Measurements from ENCODE around the gene ASB10.

ASB10 gene

GRCh38 chr7:151228024-151228866 is 41.2 kb upstream of the ASB10 start:
- Histone ChIP-seq H4K20me1 (peaks cover 28% of the 10 kb centered on the region), H3K36me3 (peaks cover 25% of the 10 kb centered on the region), H3K4me2 (peak overlapping the region; percentile 91), H3K4me1 (peaks cover 35% of the 10 kb centered on the region), H3K27me3 (no peaks in the 10 kb centered on the region), H3K9me3 (no peaks in the 10 kb centered on the region), H3K27ac (peak overlapping the region; percentile 63), H3K9ac (peak overlapping the region; percentile 90), H3K4me3 (peak overlapping the region; percentile 92)
- no peak for TF ChIP-seq Cebpa-rat (IDR thresholded peaks at IDR 0.05)

DNA sequence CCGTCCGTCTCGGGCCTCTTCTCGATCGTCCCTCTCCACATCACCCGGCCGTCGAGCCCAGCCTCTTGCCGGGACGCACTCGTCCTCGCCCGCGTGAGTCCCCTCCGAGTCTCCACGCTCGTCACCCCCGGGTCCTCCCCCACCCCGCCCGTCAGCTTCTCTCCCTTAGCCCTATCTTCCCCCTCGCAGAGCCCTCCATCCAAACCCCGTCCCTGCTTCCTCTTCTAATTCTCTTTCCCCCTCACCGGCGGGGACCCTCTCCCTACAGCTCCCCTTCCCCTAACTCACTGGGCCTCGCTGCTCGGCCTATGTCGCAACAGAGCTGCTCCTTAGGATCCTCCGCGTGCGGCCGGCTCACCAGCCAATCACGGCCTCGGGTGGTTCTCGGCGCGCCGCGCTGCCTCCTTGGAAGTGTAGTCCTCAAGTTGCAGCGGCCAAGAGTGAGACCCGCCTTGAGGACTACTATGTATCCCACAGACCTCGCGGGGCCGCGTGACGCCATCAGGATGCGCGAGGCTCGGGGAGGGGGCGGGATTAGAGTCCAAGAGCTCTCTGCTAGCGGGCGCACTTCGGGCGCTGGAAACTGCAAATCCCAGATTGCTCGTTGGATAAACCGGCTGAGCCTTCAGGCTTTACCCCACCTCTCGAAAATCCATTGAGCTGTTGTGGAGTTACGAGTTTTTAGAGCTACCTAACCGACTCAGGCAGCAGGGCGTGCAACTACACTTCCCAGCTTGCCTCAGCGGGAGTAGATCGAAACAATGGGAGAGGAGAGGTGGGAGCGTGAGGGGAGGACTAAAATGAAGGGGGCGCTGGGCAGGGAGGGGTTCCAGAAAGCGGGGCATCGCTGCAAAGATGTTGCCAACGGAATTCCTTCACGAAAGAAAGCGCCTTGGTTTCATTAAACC is 40.1 kb upstream of the ASB10 start, which contains the start of gene ABCF2:
Gene ABCF2 (minus strand): TSS at position 331 of the 908 bp plus-strand sequence. CDS start 747 bp downstream, outside the sequence.
- Histone ChIP-seq H3K36me3 (peaks cover 36% of the 10 kb centered on the region), H3K4me3 (peak within 1 kb of the TSS; percentile 92), H3K4me2 (peak within 1 kb of the TSS; percentile 97), H3K27ac (peak within 1 kb of the TSS; percentile 87), H3K9me3 (no peaks in the 10 kb centered on the region), H3K4me1 (peaks cover 32% of the 10 kb centered on the region), H3K9ac (peak within 1 kb of the TSS; percentile 90), H4K20me1 (peaks cover 25% of the 10 kb centered on the region), H3K27me3 (no peaks in the 10 kb centered on the region)
- TF ChIP-seq Cebpa-rat (IDR thresholded peaks at IDR 0.05), result peak; percentile 98

- H3K9me3 ChIP-seq, result no peaks in the 10 kb centered on the region
- H3K27me3 ChIP-seq, result no peaks in the 10 kb centered on the region
- peak overlapping the region; percentile 97 for H3K4me2 ChIP-seq
- no peak for TF ChIP-seq Cebpa-rat (IDR thresholded peaks at IDR 0.05)
- peak overlapping the region; percentile 87 for H3K27ac ChIP-seq
- H3K4me3 ChIP-seq, result peak overlapping the region; percentile 92
- H3K4me1 ChIP-seq, result peaks cover 27% of the 10 kb centered on the region
- peaks cover 40% of the 10 kb centered on the region for H3K36me3 ChIP-seq
- H3K9ac ChIP-seq, result peak overlapping the region; percentile 90
- H4K20me1 ChIP-seq, result peaks cover 25% of the 10 kb centered on the region
These were observed 39.5 kb upstream of the ASB10 start for GRCh38 chr7:151226560-151226874.

GRCh38 chr7:151225948-151226510 is 39.0 kb upstream of the ASB10 start:
- Histone ChIP-seq H4K20me1 (peaks cover 25% of the 10 kb centered on the region), H3K9me3 (no peaks in the 10 kb centered on the region), H3K36me3 (peaks cover 45% of the 10 kb centered on the region), H3K27ac (peak overlapping the region; percentile 87), H3K4me2 (peak overlapping the region; percentile 97), H3K4me1 (peaks cover 23% of the 10 kb centered on the region), H3K27me3 (no peaks in the 10 kb centered on the region), H3K9ac (peak overlapping the region; percentile 90), H3K4me3 (peak overlapping the region; percentile 92)
- TF ChIP-seq Cebpa-rat (IDR thresholded peaks at IDR 0.05), result 0 out of 2 replicates have a peak, but pooled peaks have one; percentile 26

DNA sequence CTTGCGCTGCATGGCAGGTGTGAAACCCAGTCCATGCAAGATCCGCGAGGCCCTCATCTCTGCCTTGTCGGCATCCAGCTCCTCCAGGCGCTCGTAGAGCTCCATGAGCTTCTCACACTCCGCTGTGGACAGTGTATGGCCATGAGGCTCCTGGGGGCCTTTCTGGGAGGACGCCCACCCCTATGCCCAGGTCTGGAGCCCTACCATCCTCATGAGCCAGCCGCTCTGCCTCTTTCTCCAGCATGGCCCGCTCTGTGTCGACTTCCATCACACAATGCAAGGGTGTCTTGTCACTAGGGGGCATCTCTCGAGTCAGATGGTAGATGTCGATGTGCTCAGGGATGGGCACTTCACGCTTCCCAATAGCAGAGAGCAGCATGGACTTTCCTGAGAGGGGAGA is 36.7 kb upstream of the ASB10 start:
- Histone ChIP-seq H3K27ac (no peak overlapping the region), H3K9ac (no peak overlapping the region), H3K4me2 (no peak overlapping the region), H4K20me1 (peaks cover 25% of the 10 kb centered on the region), H3K36me3 (peaks cover 68% of the 10 kb centered on the region), H3K4me3 (no peak overlapping the region), H3K9me3 (no peaks in the 10 kb centered on the region), H3K27me3 (no peaks in the 10 kb centered on the region), H3K4me1 (peaks cover 23% of the 10 kb centered on the region)
- TF ChIP-seq Cebpa-rat (IDR thresholded peaks at IDR 0.05), result no peak

DNA sequence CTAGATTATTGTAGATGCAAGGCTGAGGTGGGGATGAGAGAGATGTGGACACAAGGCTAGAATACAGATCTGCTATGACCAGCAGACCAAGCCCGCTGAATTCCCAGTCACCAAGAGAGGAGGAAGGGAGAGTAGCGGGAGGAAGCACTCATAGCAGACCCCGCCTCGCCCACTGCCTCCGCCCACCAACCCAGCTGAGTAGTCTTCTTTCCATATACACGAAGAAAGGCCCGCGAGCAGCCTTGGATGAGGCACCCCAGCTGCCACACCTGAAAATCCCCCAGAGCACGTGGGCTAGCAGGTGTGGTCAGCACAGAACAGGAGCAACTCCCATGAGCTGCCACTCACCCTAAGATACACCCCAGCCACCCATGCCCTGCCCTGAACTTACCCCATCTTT is 31.1 kb upstream of the ASB10 start:
- no peak overlapping the region for H3K4me3 ChIP-seq
- H3K4me1 ChIP-seq, result no peaks in the 10 kb centered on the region
- no peaks in the 10 kb centered on the region for H3K9me3 ChIP-seq
- no peak for TF ChIP-seq Cebpa-rat (IDR thresholded peaks at IDR 0.05)
- no peak overlapping the region for H3K4me2 ChIP-seq
- H4K20me1 ChIP-seq, result peaks cover 20% of the 10 kb centered on the region
- H3K27me3 ChIP-seq, result no peaks in the 10 kb centered on the region
- H3K27ac ChIP-seq, result no peak overlapping the region
- H3K36me3 ChIP-seq, result peaks cover 98% of the 10 kb centered on the region
- H3K9ac ChIP-seq, result no peak overlapping the region

- H3K36me3 ChIP-seq, result peaks cover 96% of the 10 kb centered on the region
- no peak overlapping the region for H3K9ac ChIP-seq
- no peak for TF ChIP-seq Cebpa-rat (IDR thresholded peaks at IDR 0.05)
These were observed 28.3 kb upstream of the ASB10 start for GRCh38 chr7:151215396-151215795.

GRCh38 chr7:151213826-151214225 is 26.8 kb upstream of the ASB10 start:
- H3K9ac ChIP-seq, result no peak overlapping the region
- no peaks in the 10 kb centered on the region for H3K27me3 ChIP-seq
- H4K20me1 ChIP-seq, result peaks cover 42% of the 10 kb centered on the region
- no peak overlapping the region for H3K4me3 ChIP-seq
- H3K4me1 ChIP-seq, result no peaks in the 10 kb centered on the region
- peaks cover 80% of the 10 kb centered on the region for H3K36me3 ChIP-seq
- H3K4me2 ChIP-seq, result no peak overlapping the region
- H3K27ac ChIP-seq, result no peak overlapping the region
- TF ChIP-seq Cebpa-rat (IDR thresholded peaks at IDR 0.05), result no peak
- no peaks in the 10 kb centered on the region for H3K9me3 ChIP-seq

More at GRCh38 chr7:151215396-151215795, 28.3 kb upstream of the ASB10 start:
- Histone ChIP-seq H3K27ac (no peak overlapping the region), H3K4me3 (no peak overlapping the region), H3K27me3 (no peaks in the 10 kb centered on the region), H3K9me3 (no peaks in the 10 kb centered on the region), H3K4me1 (no peaks in the 10 kb centered on the region), H4K20me1 (peaks cover 42% of the 10 kb centered on the region), H3K4me2 (no peak overlapping the region)

GRCh38 chr7:151212626-151213025 is 25.6 kb upstream of the ASB10 start:
- Histone ChIP-seq H4K20me1 (peaks cover 42% of the 10 kb centered on the region), H3K4me3 (no peak overlapping the region), H3K36me3 (peaks cover 68% of the 10 kb centered on the region), H3K9ac (no peak overlapping the region), H3K27ac (no peak overlapping the region), H3K27me3 (no peaks in the 10 kb centered on the region), H3K4me2 (no peak overlapping the region), H3K9me3 (no peaks in the 10 kb centered on the region), H3K4me1 (peaks cover 5% of the 10 kb centered on the region)
- TF ChIP-seq Cebpa-rat (IDR thresholded peaks at IDR 0.05), result no peak
